Lung (tissue), 12 donors: Measurements from ENCODE around the gene CXCL13. TPM values are rescaled to one million over a fixed set of nuclear protein-coding genes. Genes with fewer than 3 reads are reported as not detected.

Experiments
- ATAC-seq: fragments of 200-7000 bp; cut with Tn5 transposase; one replicate; pipeline ENCODE4 v1.9.1; 2020; ENCODE audit warnings: moderate number of reproducible peaks; ENCODE audit not compliant: insufficient read depth, low FRiP score
- DNase-seq, 3 donors: peaks; one replicate each; pipeline ENCODE4 v3.0.0-alpha.2; 2013 to 2017
- H3K27ac ChIP-seq, 2 donors: one replicate each; pipeline ENCODE4 v1.5.1; 2013; ENCODE audit warnings: mild to moderate bottlenecking in 2 of 2, moderate library complexity in 2 of 2, control low read depth in 1 of 2, inconsistent platforms in 1 of 2, low read depth in 1 of 2, low read length in 1 of 2
- H3K27me3 ChIP-seq, 3 donors: one replicate each; pipeline ENCODE4 v1.5.1; 2013; ENCODE audit warnings: low read length in 2 of 3; ENCODE audit not compliant: control insufficient read depth in 3 of 3, insufficient read depth in 3 of 3
- H3K36me3 ChIP-seq, 4 donors: one replicate each; pipeline ENCODE4 v1.5.1; 2013; ENCODE audit warnings: low read length in 4 of 4, mild to moderate bottlenecking in 1 of 4, moderate library complexity in 1 of 4; ENCODE audit not compliant: control insufficient read depth in 4 of 4, insufficient read depth in 4 of 4
- H3K4me1 ChIP-seq, 5 donors: one replicate each; pipeline ENCODE4 v1.5.1; 2013; ENCODE audit warnings: low read length in 5 of 5, mild to moderate bottlenecking in 2 of 5, moderate library complexity in 1 of 5; ENCODE audit not compliant: control insufficient read depth in 5 of 5, insufficient read depth in 5 of 5
- H3K4me3 ChIP-seq: one replicate; pipeline ENCODE4 v1.5.1; 2013; ENCODE audit warnings: mild to moderate bottlenecking, control low read depth, moderate library complexity
- H3K9ac ChIP-seq, 2 donors: one replicate each; pipeline ENCODE4 v1.5.1; 2013; ENCODE audit warnings: low read length in 2 of 2, control low read depth in 1 of 2; ENCODE audit not compliant: insufficient read depth in 1 of 2
- H3K9me3 ChIP-seq, 4 donors: one replicate each; pipeline ENCODE4 v1.5.1; 2013; ENCODE audit warnings: low read length in 3 of 4, mild to moderate bottlenecking in 1 of 4, moderate library complexity in 1 of 4; ENCODE audit not compliant: control insufficient read depth in 4 of 4, insufficient read depth in 3 of 4
- WGBS, 2 donors: extraction: QIAGEN DNeasy Blood & Tissue Kit; methylation state at CpG; one replicate each; pipeline ENCODE4 v1.1.7; 2013; 5-methylcytosine and 5-hydroxymethylcytosine counted together
- polyA plus RNA-seq, 2 donors: library from polyadenylated mRNA; stranded (reverse); fragments of 200-250 nt; gene quantifications; one replicate each; pipeline ENCODE4 v1.2.1, GENCODE V29; 2013
- total RNA-seq, 2 donors: library from RNA; depleted of rRNA in 1 of 2; stranded (reverse); fragments of >200 nt in 1 of 2; gene quantifications; one replicate each; pipeline ENCODE4 v1.2.1, GENCODE V29; 2014 to 2021
- TF ChIP-seq, protein P1 (sequence below): IDR thresholded peaks from 2 replicates; pipeline ENCODE4 v1.5.1; 2012; ENCODE audit warnings: mild to moderate bottlenecking; ENCODE audit errors: control extremely low read depth, extremely low read depth
- donor health status: control.
- donor health status: control.
- donor health status: Bipolar disorder and iron deficiency.
- donor health status: healthy.
- donor health status: DM: yes; HTN: yes; CAD: no.

Gene CXCL13
- total and polyA plus RNA-seq, 4 donors: 0.26 to 50.0 (median 5.4) TPM; not detected in 1

DNA sequence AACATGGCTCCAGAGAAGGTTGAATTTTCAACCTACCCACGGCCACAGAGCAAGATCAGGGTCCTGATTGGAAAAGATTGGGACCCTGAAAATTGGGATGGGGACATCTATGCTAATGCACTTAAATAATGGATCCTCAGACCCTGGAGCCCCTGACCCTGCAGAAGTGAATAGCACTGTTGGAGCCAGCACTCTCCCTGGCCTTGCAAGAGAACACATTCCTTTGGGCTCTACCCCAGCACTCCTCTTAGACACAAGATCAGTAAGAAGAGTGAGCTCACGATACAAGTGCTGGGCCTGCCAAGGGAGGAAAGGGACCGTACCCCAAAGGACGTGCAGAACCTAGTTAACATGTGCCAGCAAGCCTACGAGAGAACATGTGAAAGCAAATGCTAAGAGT lies 19.9 kb downstream of the CXCL13 start:
- WGBS, 2 donors: 84 to 93% methylated on average over 5 of the region's 5 CpGs
- DNase-seq: no peak
- Histone ChIP-seq H3K36me3 (no peaks in the 10 kb centered on the region), H3K4me3 (no peak overlapping the region), H3K27ac (no peak overlapping the region), H3K27me3 (no peaks in the 10 kb centered on the region), H3K9me3 (no peaks in the 10 kb centered on the region), H3K4me1 (peaks cover 0 to 17% (median 6%) of the 10 kb centered on the region in 5 donors), H3K9ac (no peak overlapping the region)
- ATAC-seq: no peak
- TF ChIP-seq, protein P1, sequence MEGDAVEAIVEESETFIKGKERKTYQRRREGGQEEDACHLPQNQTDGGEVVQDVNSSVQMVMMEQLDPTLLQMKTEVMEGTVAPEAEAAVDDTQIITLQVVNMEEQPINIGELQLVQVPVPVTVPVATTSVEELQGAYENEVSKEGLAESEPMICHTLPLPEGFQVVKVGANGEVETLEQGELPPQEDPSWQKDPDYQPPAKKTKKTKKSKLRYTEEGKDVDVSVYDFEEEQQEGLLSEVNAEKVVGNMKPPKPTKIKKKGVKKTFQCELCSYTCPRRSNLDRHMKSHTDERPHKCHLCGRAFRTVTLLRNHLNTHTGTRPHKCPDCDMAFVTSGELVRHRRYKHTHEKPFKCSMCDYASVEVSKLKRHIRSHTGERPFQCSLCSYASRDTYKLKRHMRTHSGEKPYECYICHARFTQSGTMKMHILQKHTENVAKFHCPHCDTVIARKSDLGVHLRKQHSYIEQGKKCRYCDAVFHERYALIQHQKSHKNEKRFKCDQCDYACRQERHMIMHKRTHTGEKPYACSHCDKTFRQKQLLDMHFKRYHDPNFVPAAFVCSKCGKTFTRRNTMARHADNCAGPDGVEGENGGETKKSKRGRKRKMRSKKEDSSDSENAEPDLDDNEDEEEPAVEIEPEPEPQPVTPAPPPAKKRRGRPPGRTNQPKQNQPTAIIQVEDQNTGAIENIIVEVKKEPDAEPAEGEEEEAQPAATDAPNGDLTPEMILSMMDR: no peak

DNA sequence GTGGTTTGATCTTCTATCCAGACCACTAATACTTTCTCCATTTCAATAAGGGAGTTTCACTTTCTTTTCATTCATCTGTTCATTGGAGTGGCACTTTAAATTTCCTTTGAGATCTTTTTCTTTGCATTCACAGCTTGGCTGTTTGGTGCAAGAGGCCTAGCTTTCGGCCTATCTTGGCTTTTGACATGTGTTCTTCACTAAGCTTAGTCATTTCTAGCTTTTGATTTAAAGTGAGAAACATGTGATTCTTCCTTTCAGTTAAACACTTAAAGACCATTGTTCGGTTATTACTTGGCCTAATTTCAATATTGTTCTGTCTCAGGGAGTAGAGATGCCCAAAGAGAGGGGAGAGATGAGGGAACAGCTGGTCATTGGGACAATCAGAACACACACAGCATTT lies 24.3 kb downstream of the CXCL13 start:
- Histone ChIP-seq H3K9ac (no peak overlapping the region), H3K27me3 (no peaks in the 10 kb centered on the region), H3K27ac (no peak overlapping the region), H3K9me3 (peaks cover 0 to 2% (median 0%) of the 10 kb centered on the region in 4 donors), H3K36me3 (no peaks in the 10 kb centered on the region), H3K4me3 (no peak overlapping the region), H3K4me1 (peaks cover 0 to 3% (median 0%) of the 10 kb centered on the region in 5 donors)
- WGBS, 2 donors: 76 to 87% methylated on average over 2 of the region's 2 CpGs
- TF ChIP-seq, protein P1: no peak
- DNase-seq (no peak), ATAC-seq (no peak)

DNA sequence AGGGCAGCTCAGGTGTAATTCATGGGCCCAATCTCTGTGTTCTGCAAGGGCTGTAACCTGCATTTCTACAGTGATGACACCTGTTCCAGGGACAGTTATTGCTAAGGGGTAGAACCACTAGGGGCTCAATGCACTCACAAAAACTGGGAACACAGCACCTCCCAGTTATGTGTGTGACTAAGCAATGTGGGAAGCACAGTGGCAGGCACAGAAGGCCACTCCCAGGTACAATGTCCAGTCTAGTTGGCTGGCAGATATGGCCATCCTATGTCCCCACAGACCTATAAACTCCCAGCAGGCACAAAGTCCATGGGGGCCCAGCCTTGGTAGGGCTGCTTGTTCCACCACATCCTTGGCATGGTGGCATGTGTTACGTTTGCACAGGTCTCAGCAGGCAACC lies 25.7 kb downstream of the CXCL13 start:
- Histone ChIP-seq H3K9me3 (peaks cover 0 to 2% (median 0%) of the 10 kb centered on the region in 4 donors), H3K4me3 (no peak overlapping the region), H3K9ac (no peak overlapping the region), H3K27ac (no peak overlapping the region), H3K36me3 (no peaks in the 10 kb centered on the region), H3K4me1 (peaks cover 0 to under 1% (median 0%) of the 10 kb centered on the region in 5 donors), H3K27me3 (no peaks in the 10 kb centered on the region)
- 92 to 100% methylated on average over 1 of the region's 1 CpG for WGBS, 2 donors
- ATAC-seq (no peak), DNase-seq (no peak)
- TF ChIP-seq, protein P1: no peak
